MM.1S (cell line): ENCODE results near the gene AJM1.

Experiments
- EZH2phosphoT487 ChIP-seq: fragments of 300-600 bp; sonication (generic); IDR thresholded peaks from 2 replicates; pipeline ENCODE4 v1.6.1; 2018; ENCODE audit warnings: antibody characterized with exemption, low read length
- TF ChIP-seq, protein P1 (sequence below): fragments of 300-600 bp; sonication (generic); IDR thresholded peaks from 2 replicates; pipeline ENCODE4 v1.5.1; 2016; ENCODE audit warnings: antibody characterized with exemption, low read length, mixed read lengths

DNA sequence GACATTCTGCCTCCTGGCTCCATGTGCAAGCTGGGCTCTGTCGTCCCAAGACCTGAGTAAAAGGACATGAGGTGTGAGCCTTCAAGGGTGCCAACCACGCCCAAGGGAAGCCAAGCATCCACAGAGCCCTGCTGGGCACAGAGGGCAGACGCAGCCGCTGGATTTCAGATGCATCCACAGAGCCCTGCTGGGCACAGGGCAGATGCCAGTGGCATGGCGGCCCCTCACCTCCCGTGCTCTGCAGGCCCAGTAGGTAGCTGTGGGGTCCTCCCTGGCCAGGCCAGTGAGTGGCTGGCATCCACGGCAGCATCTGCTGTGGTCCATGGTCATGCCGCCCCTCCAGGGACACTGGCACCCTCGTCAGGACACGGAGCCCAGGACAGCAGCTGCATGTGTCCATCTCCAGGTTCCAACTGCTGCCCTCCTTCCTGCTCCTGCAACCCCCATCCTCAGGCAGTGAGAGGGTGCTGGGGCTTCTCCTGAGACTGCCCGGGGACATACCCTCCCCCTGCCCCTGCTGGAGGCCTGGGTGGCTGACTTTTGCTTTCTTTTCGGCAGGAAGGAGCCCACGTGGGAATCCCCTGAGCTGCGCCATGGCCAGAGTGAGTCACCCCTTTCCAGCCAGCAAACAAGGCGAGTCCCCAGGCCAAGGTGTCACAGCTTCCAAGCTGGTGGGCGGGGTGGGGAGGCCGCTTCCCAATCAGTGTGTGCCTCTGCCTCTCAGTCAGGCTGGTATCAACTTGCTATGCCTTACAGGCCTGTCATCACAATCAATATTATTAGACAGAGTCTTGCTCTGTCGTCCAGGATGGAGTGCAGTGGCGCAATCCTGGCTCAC is 40.0 kb downstream of the AJM1 start:
- TF ChIP-seq, protein P1, sequence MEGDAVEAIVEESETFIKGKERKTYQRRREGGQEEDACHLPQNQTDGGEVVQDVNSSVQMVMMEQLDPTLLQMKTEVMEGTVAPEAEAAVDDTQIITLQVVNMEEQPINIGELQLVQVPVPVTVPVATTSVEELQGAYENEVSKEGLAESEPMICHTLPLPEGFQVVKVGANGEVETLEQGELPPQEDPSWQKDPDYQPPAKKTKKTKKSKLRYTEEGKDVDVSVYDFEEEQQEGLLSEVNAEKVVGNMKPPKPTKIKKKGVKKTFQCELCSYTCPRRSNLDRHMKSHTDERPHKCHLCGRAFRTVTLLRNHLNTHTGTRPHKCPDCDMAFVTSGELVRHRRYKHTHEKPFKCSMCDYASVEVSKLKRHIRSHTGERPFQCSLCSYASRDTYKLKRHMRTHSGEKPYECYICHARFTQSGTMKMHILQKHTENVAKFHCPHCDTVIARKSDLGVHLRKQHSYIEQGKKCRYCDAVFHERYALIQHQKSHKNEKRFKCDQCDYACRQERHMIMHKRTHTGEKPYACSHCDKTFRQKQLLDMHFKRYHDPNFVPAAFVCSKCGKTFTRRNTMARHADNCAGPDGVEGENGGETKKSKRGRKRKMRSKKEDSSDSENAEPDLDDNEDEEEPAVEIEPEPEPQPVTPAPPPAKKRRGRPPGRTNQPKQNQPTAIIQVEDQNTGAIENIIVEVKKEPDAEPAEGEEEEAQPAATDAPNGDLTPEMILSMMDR: peak; percentile 2; the same call in 1 of the 2 replicates
- no peak for TF ChIP-seq EZH2phosphoT487
